Neural cell (in vitro differentiated cells): ENCODE measurements around the gene KIR2DL4. TPM values are rescaled to one million over a fixed set of nuclear protein-coding genes. Genes with fewer than 3 reads are reported as not detected.
"Not testable (repeated sequence)": the region's sequence is repeated elsewhere in the genome, so short reads cannot be mapped to it uniquely, and the experiment has no call there.

Experiments used
- H2AFZ ChIP-seq: fragments of 200-600, 300-800 bp; sonication (generic), shearing (Covaris generic); 2 replicates; pipeline ENCODE4 v1.6.0; 2014; ENCODE audit warnings: low read depth, mild to moderate bottlenecking, antibody characterized with exemption, low read length, moderate library complexity
- H3F3A ChIP-seq: fragments of 200-600 bp; shearing (Covaris generic); 2 replicates; pipeline ENCODE4 v1.6.1; 2016; ENCODE audit warnings: mild to moderate bottlenecking, moderate library complexity, mixed read lengths, antibody characterized with exemption, low read length; ENCODE audit not compliant: insufficient read depth, poor library complexity, severe bottlenecking
- H3K27ac ChIP-seq: fragments of 200-600, 300-800 bp; sonication (generic), shearing (Covaris generic); 2 replicates; pipeline ENCODE4 v1.5.1; 2014; ENCODE audit warnings: mild to moderate bottlenecking, low read length, moderate library complexity
- H3K27me3 ChIP-seq: fragments of 300-800, 200-600 bp; sonication (generic), shearing (Covaris generic); 2 replicates; pipeline ENCODE4 v1.6.0; 2014; ENCODE audit warnings: mild to moderate bottlenecking, low read depth, low read length, moderate library complexity; ENCODE audit not compliant: insufficient read depth
- H3K36me3 ChIP-seq: fragments of 300-800, 200-600 bp; sonication (generic), shearing (Covaris generic); 2 replicates; pipeline ENCODE4 v1.5.1; 2014; ENCODE audit warnings: mild to moderate bottlenecking, antibody characterized with exemption, low read length, moderate library complexity; ENCODE audit not compliant: insufficient read depth
- H3K4me2 ChIP-seq: fragments of 300-800, 200-600 bp; sonication (generic), shearing (Covaris generic); 2 replicates; pipeline ENCODE4 v1.6.0; 2014; ENCODE audit warnings: mild to moderate bottlenecking, low read length
- H3K4me3 ChIP-seq: fragments of 300-800, 200-600 bp; sonication (generic), shearing (Covaris generic); 2 replicates; pipeline ENCODE4 v1.5.1; 2014; ENCODE audit warnings: mild to moderate bottlenecking, low read length, moderate library complexity
- H3K79me2 ChIP-seq: fragments of 200-600 bp; shearing (Covaris generic); replicated peaks from 2 replicates; pipeline ENCODE4 v1.6.0; 2014; ENCODE audit warnings: mild to moderate bottlenecking, low read length, moderate library complexity; ENCODE audit not compliant: insufficient read depth
- H3K9ac ChIP-seq: fragments of 300-800, 200-600 bp; sonication (generic), shearing (Covaris generic); 2 replicates; pipeline ENCODE4 v1.6.1; 2016; ENCODE audit warnings: mild to moderate bottlenecking, low read length, mixed read lengths
- H3K9me2 ChIP-seq: fragments of 200-600 bp; shearing (Covaris generic); 2 replicates; pipeline ENCODE4 v1.6.1; 2016; ENCODE audit warnings: mild to moderate bottlenecking, low read length, mixed read lengths; ENCODE audit not compliant: insufficient read depth
- H3K9me3 ChIP-seq: fragments of 200-600, 300-800 bp; sonication (generic), shearing (Covaris generic); 2 replicates; pipeline ENCODE4 v1.6.1; 2016; ENCODE audit warnings: mild to moderate bottlenecking, mixed run types, low read length, moderate library complexity, mixed read lengths
- H4K20me1 ChIP-seq: fragments of 200-600 bp; shearing (Covaris generic); 2 replicates; pipeline ENCODE4 v1.6.1; 2016; ENCODE audit warnings: mild to moderate bottlenecking, mixed run types; ENCODE audit not compliant: insufficient read depth
- CTCF ChIP-seq: fragments of 450-650 bp; IDR thresholded peaks from 2 replicates; pipeline ENCODE4 v1.5.1; 2014; ENCODE audit warnings: antibody characterized with exemption, mild to moderate bottlenecking, moderate library complexity; ENCODE audit not compliant: poor library complexity, severe bottlenecking
- EP300 ChIP-seq: fragments of 450-650 bp; conservative IDR thresholded peaks from 2 replicates; pipeline ENCODE4 v1.6.1; 2014; ENCODE audit warnings: antibody characterized with exemption, mild to moderate bottlenecking, moderate library complexity; ENCODE audit not compliant: poor library complexity, severe bottlenecking
- EZH2 ChIP-seq: fragments of 200-600, 300-800 bp; shearing (Covaris generic), sonication (generic); IDR thresholded peaks from 2 replicates; pipeline ENCODE4 v1.6.1; 2014; ENCODE audit warnings: antibody characterized with exemption, low read length, borderline replicate concordance, mild to moderate bottlenecking; ENCODE audit not compliant: insufficient read depth, poor library complexity, severe bottlenecking
- MXI1 ChIP-seq: fragments of 450-650 bp; conservative IDR thresholded peaks from 2 replicates; pipeline ENCODE4 v1.6.1; 2014; ENCODE audit warnings: antibody characterized with exemption, mild to moderate bottlenecking; ENCODE audit not compliant: poor library complexity, severe bottlenecking
- POLR2AphosphoS5 ChIP-seq: IDR thresholded peaks from 2 replicates; pipeline ENCODE4 v1.6.1; 2012
- RAD21 ChIP-seq: fragments of 450-650 bp; conservative IDR thresholded peaks from 2 replicates; pipeline ENCODE4 v1.6.1; 2014; ENCODE audit warnings: antibody characterized with exemption, mild to moderate bottlenecking, moderate library complexity
- SMC3 ChIP-seq: fragments of 450-650 bp; conservative IDR thresholded peaks from 2 replicates; pipeline ENCODE4 v1.6.1; 2014; ENCODE audit warnings: antibody characterized with exemption, mild to moderate bottlenecking, moderate library complexity; ENCODE audit not compliant: poor library complexity
- TAF1 ChIP-seq: IDR thresholded peaks from 2 replicates; pipeline ENCODE4 v1.6.1; 2012; ENCODE audit warnings: low read depth
- polyA plus RNA-seq: library from polyadenylated mRNA; depleted of rRNA; stranded (reverse); fragments of >200 nt; gene quantifications from 2 replicates; pipeline ENCODE4 v1.2.3, GENCODE V29; 2014

Gene KIR2DL4
- polyA plus RNA-seq, 1 donor from 2014 or later = not detected

- H3K4me2 ChIP-seq, H3K4me3 ChIP-seq, H3F3A ChIP-seq, H3K27me3 ChIP-seq, H3K9me3 ChIP-seq, H3K36me3 ChIP-seq, H3K27ac ChIP-seq, H4K20me1 ChIP-seq, H3K9me2 ChIP-seq, H3K9ac ChIP-seq, H3K79me2 ChIP-seq, H2AFZ ChIP-seq: not testable (repeated sequence)
Measured at GRCh38 chr19:54782916-54783315, 20.5 kb upstream of the KIR2DL4 start.

GRCh38 chr19:54786091-54786723 is 17.2 kb upstream of the KIR2DL4 start:
- not testable (repeated sequence) for H3K27me3 ChIP-seq, H3K9me2 ChIP-seq, H3F3A ChIP-seq, H3K36me3 ChIP-seq, H4K20me1 ChIP-seq, H3K4me2 ChIP-seq, H2AFZ ChIP-seq, H3K4me3 ChIP-seq, H3K27ac ChIP-seq, H3K9me3 ChIP-seq, H3K9ac ChIP-seq, H3K79me2 ChIP-seq

- H3K27me3 ChIP-seq, H3K9me2 ChIP-seq, H4K20me1 ChIP-seq, H3K4me3 ChIP-seq, H3K4me2 ChIP-seq, H3K36me3 ChIP-seq, H3K9me3 ChIP-seq, H3K27ac ChIP-seq, H3K9ac ChIP-seq, H3K79me2 ChIP-seq, H3F3A ChIP-seq, H2AFZ ChIP-seq: not testable (repeated sequence)
Measured at GRCh38 chr19:54788154-54788553, 15.3 kb upstream of the KIR2DL4 start.

- TF ChIP-seq SMC3 = no peak
- H2AFZ ChIP-seq = no peak overlapping the region
- H3K79me2 ChIP-seq = no peaks in the 10 kb centered on the region
- H3K9me3 ChIP-seq = no peaks in the 10 kb centered on the region
- H3K4me2 ChIP-seq = no peak overlapping the region
- no peak overlapping the region for H3K9ac ChIP-seq
- H4K20me1 ChIP-seq = no peaks in the 10 kb centered on the region
- H3K27ac ChIP-seq = no peak overlapping the region
- H3K27me3 ChIP-seq = no peaks in the 10 kb centered on the region
- no peaks in the 10 kb centered on the region for H3F3A ChIP-seq
- H3K9me2 ChIP-seq = no peaks in the 10 kb centered on the region
- H3K36me3 ChIP-seq = no peaks in the 10 kb centered on the region
- H3K4me3 ChIP-seq = no peak overlapping the region
Measured at GRCh38 chr19:54790711-54791110, 12.7 kb upstream of the KIR2DL4 start.

- Histone ChIP-seq H3K27me3 (no peaks in the 10 kb centered on the region), H3F3A (no peaks in the 10 kb centered on the region), H3K9ac (no peak overlapping the region), H3K36me3 (no peaks in the 10 kb centered on the region), H3K4me3 (no peak overlapping the region), H4K20me1 (no peaks in the 10 kb centered on the region), H3K9me3 (no peaks in the 10 kb centered on the region), H3K27ac (no peak overlapping the region), H3K4me2 (no peak overlapping the region), H2AFZ (no peak overlapping the region), H3K79me2 (no peaks in the 10 kb centered on the region), H3K9me2 (no peaks in the 10 kb centered on the region)
- no peak for TF ChIP-seq SMC3
- no peak for TF ChIP-seq TAF1
- no peak for TF ChIP-seq POLR2AphosphoS5
- no peak for TF ChIP-seq RAD21
- TF ChIP-seq EP300 = no peak
- no peak for TF ChIP-seq EZH2
- no peak for TF ChIP-seq MXI1
- no peak for TF ChIP-seq CTCF
Measured at GRCh38 chr19:54791476-54791875, 11.9 kb upstream of the KIR2DL4 start.
